Right lung (tissue), 5 donors: ENCODE data around the gene CALCOCO2. TPM values are rescaled to one million over a fixed set of nuclear protein-coding genes. Genes with fewer than 3 reads are reported as not detected.
A peak's percentile ranks its signal among the peaks of the same experiment; 100 is the strongest.
"Not testable (repeated sequence)": the region's sequence is repeated elsewhere in the genome, so short reads cannot be mapped to it uniquely, and the experiment has no call there.

Experiments
- DNase-seq, 2 donors: peaks; one replicate each; pipeline ENCODE4 v3.0.0-alpha.2; 2013
- polyA plus RNA-seq, 5 donors: library from polyadenylated mRNA; unstranded; fragments of 120-200 nt; gene quantifications; one replicate each; pipeline versions ENCODE4 v1.2.1 to v1.2.3, GENCODE V29; 2013; ENCODE audit warnings: inconsistent platforms in 1 of 5, low replicate concordance in 1 of 5; ENCODE audit not compliant: insufficient read length in 5 of 5, insufficient read depth in 1 of 5

CALCOCO2 gene
- polyA plus RNA-seq, 5 donors: 86.0 to 124 (median 118) TPM

- DNase-seq: no peak
These were observed 40.9 kb downstream of the CALCOCO2 start for GRCh38 chr17:48871551-48872351.

GRCh38 chr17:48872409-48872808 lies 41.6 kb downstream of the CALCOCO2 start:
- not testable (repeated sequence) for DNase-seq

GRCh38 chr17:48873209-48873608 lies 42.4 kb downstream of the CALCOCO2 start:
- peak in 1 of 2 donors; percentile 30 for DNase-seq

- no peak for DNase-seq
These were observed 43.0 kb downstream of the CALCOCO2 start for GRCh38 chr17:48873696-48874443.

- DNase-seq: peak; percentile 38 to 60
These were observed 48.4 kb downstream of the CALCOCO2 start for GRCh38 chr17:48878920-48879898.

GRCh38 chr17:48882272-48882671 lies 51.4 kb downstream of the CALCOCO2 start:
- DNase-seq: no peak

GRCh38 chr17:48883171-48883570 lies 52.3 kb downstream of the CALCOCO2 start:
- DNase-seq: no peak

GRCh38 chr17:48890086-48890485 lies 59.3 kb downstream of the CALCOCO2 start:
- no peak for DNase-seq

- DNase-seq: no peak
These were observed 62.3 kb downstream of the CALCOCO2 start for GRCh38 chr17:48892940-48893645.

- no peak for DNase-seq
These were observed 63.0 kb downstream of the CALCOCO2 start for GRCh38 chr17:48893646-48894508.

GRCh38 chr17:48894886-48895285 lies 64.1 kb downstream of the CALCOCO2 start:
- no peak for DNase-seq

GRCh38 chr17:48901241-48901640 lies 70.4 kb downstream of the CALCOCO2 start:
- no peak for DNase-seq

- no peak for DNase-seq
These were observed 72.6 kb downstream of the CALCOCO2 start for GRCh38 chr17:48903401-48903800.

GRCh38 chr17:48904428-48904827 lies 73.6 kb downstream of the CALCOCO2 start:
- no peak for DNase-seq

GRCh38 chr17:48905987-48906515 lies 75.2 kb downstream of the CALCOCO2 start:
- no peak for DNase-seq

GRCh38 chr17:48907713-48908046 lies 76.8 kb downstream of the CALCOCO2 start:
- no peak for DNase-seq

- DNase-seq: peak; percentile 96
These were observed 77.4 kb downstream of the CALCOCO2 start, which contains the start of gene UBE2Z for GRCh38 chr17:48908047-48908843. TSS of gene UBE2Z (plus strand) at chr17:48908407. CDS start at chr17:48908504, 97 bp downstream.

- DNase-seq: peak; percentile 88
These were observed 78.1 kb downstream of the CALCOCO2 start for GRCh38 chr17:48908853-48909394.

GRCh38 chr17:48909783-48910182 lies 78.9 kb downstream of the CALCOCO2 start:
- DNase-seq: no peak
